Skin epidermis (tissue), 12 donors: ENCODE measurements around the gene LILRA2.
"Not testable (repeated sequence)": the region's sequence is repeated elsewhere in the genome, so short reads cannot be mapped to it uniquely, and the experiment has no call there.

Source experiments
- H3K27ac ChIP-seq, 21 experiments: fragments of 200-600 bp; sonication (generic) in 11 of 21; one replicate each; pipeline ENCODE4 v1.5.0; 2020; ENCODE audit warnings: mild to moderate bottlenecking in 3 of 21, inconsistent platforms in 2 of 21, moderate library complexity in 2 of 21
- H3K4me3 ChIP-seq, 7 experiments: fragments of 200-600 bp; sonication (generic) in 2 of 7; one replicate each; pipeline ENCODE4 v1.5.0; 2020; ENCODE audit warnings: inconsistent platforms in 2 of 7, mild to moderate bottlenecking in 2 of 7, moderate library complexity in 1 of 7

LILRA2 gene

GRCh38 chr19:54606891-54607784 lies 33.5 kb downstream of the LILRA2 start:
- Histone ChIP-seq H3K27ac (peak overlapping the region in 1 of 21 experiments; percentile 2), H3K4me3 (no peak overlapping the region)

- Histone ChIP-seq H3K27ac (peak overlapping the region in 1 of 21 experiments; percentile 2), H3K4me3 (no peak overlapping the region)
Measured at GRCh38 chr19:54607785-54608150, 34.2 kb downstream of the LILRA2 start.

- H3K4me3 ChIP-seq: no peak overlapping the region
- no peak overlapping the region for H3K27ac ChIP-seq
Measured at GRCh38 chr19:54608205-54608604, 34.6 kb downstream of the LILRA2 start.

- no peak overlapping the region for H3K27ac ChIP-seq
- no peak overlapping the region for H3K4me3 ChIP-seq
Measured at GRCh38 chr19:54608792-54609191, 35.2 kb downstream of the LILRA2 start.

GRCh38 chr19:54609356-54609791 lies 35.8 kb downstream of the LILRA2 start:
- no peak overlapping the region for H3K27ac ChIP-seq
- no peak overlapping the region for H3K4me3 ChIP-seq

GRCh38 chr19:54612428-54612827 lies 38.8 kb downstream of the LILRA2 start:
- Histone ChIP-seq H3K4me3 (no peak overlapping the region), H3K27ac (no peak overlapping the region)

- Histone ChIP-seq H3K4me3 (no peak overlapping the region), H3K27ac (no peak overlapping the region)
Measured at GRCh38 chr19:54614726-54615125, 41.1 kb downstream of the LILRA2 start.

- Histone ChIP-seq H3K27ac (no peak overlapping the region), H3K4me3 (no peak overlapping the region)
Measured at GRCh38 chr19:54616057-54616456, 42.5 kb downstream of the LILRA2 start.

- Histone ChIP-seq H3K27ac (peak overlapping the region in 1 of 21 experiments; percentile 16), H3K4me3 (no peak overlapping the region)
Measured at GRCh38 chr19:54616821-54617560, 43.4 kb downstream of the LILRA2 start.

- H3K27ac ChIP-seq: no peak overlapping the region
- H3K4me3 ChIP-seq: no peak overlapping the region
Measured at GRCh38 chr19:54620464-54620863, 46.9 kb downstream of the LILRA2 start.

- no peak overlapping the region for H3K4me3 ChIP-seq
- no peak overlapping the region for H3K27ac ChIP-seq
Measured at GRCh38 chr19:54622431-54622830, 48.8 kb downstream of the LILRA2 start.

GRCh38 chr19:54624234-54624633 lies 50.6 kb downstream of the LILRA2 start:
- not testable (repeated sequence) for H3K4me3 ChIP-seq
- peak overlapping the region in 1 of 21 experiments; percentile 76 for H3K27ac ChIP-seq

GRCh38 chr19:54624934-54625730 lies 51.5 kb downstream of the LILRA2 start:
- peak overlapping the region in 1 of 21 experiments; percentile 76 for H3K27ac ChIP-seq
- H3K4me3 ChIP-seq: not testable (repeated sequence)

GRCh38 chr19:54626757-54627156 lies 53.2 kb downstream of the LILRA2 start:
- H3K27ac ChIP-seq: no peak overlapping the region
- no peak overlapping the region for H3K4me3 ChIP-seq

- not testable (repeated sequence) for H3K4me3 ChIP-seq, H3K27ac ChIP-seq
Measured at GRCh38 chr19:54627912-54628311, 54.3 kb downstream of the LILRA2 start.

- H3K27ac ChIP-seq: peak within 1 kb of the TSS in 2 of 21 experiments; percentile 14 to 36
Measured at GRCh38 chr19:54630262-54630661, 56.7 kb downstream of the LILRA2 start, which contains the start of gene LILRB1. Gene LILRB1, plus strand, starts transcription at chr19:54630484. Its CDS starts 590 bp downstream, at chr19:54631074.

GRCh38 chr19:54630782-54631181 lies 57.2 kb downstream of the LILRA2 start:
- H3K27ac ChIP-seq: peak overlapping the region in 2 of 21 experiments; percentile 14 to 36
- peak overlapping the region in 3 of 7 experiments; percentile 3 to 18 (median 8) for H3K4me3 ChIP-seq

More at GRCh38 chr19:54630262-54630661, 56.7 kb downstream of the LILRA2 start, which contains the start of gene LILRB1:
- H3K4me3 ChIP-seq: peak within 1 kb of the TSS in 3 of 7 experiments; percentile 3 to 18 (median 8)

GRCh38 chr19:54631489-54632337 lies 58.1 kb downstream of the LILRA2 start:
- not testable (repeated sequence) for H3K27ac ChIP-seq
- H3K4me3 ChIP-seq: peak overlapping the region in 1 of 7 experiments; percentile 18

- H3K27ac ChIP-seq, H3K4me3 ChIP-seq: not testable (repeated sequence)
Measured at GRCh38 chr19:54632517-54632916, 58.9 kb downstream of the LILRA2 start.
